MM.1S (cell line): ENCODE data around the gene NPIPB13.
"Not testable (repeated sequence)": the region's sequence is repeated elsewhere in the genome, so short reads cannot be mapped to it uniquely, and the experiment has no call there.

Source experiments
- DNase-seq: peaks from one replicate; pipeline ENCODE4 v3.0.0-alpha.2; 2015
- H2AFZ ChIP-seq: fragments of 300-600 bp; sonication (generic); 2 replicates; pipeline ENCODE4 v1.6.0; 2016; ENCODE audit warnings: antibody characterized with exemption, low read length
- H3F3A ChIP-seq: fragments of 300-600 bp; sonication (generic); 2 replicates; pipeline ENCODE4 v1.6.1; 2016; ENCODE audit warnings: mild to moderate bottlenecking, antibody characterized with exemption, low read length, moderate library complexity, mixed read lengths; ENCODE audit not compliant: insufficient read depth
- H3K27ac ChIP-seq: fragments of 300-600 bp; sonication (generic); 2 replicates; pipeline ENCODE4 v1.5.1; 2016; ENCODE audit warnings: mild to moderate bottlenecking, low read length
- H3K27me3 ChIP-seq: fragments of 300-600 bp; sonication (generic); replicated peaks from 2 replicates; pipeline ENCODE4 v1.6.0; 2016; ENCODE audit warnings: low read length; ENCODE audit not compliant: insufficient read depth
- H3K36me3 ChIP-seq: fragments of 300-600 bp; sonication (generic); replicated peaks from 2 replicates; pipeline ENCODE4 v1.6.1; 2016; ENCODE audit warnings: mild to moderate bottlenecking, low read length, mixed read lengths; ENCODE audit not compliant: insufficient read depth
- H3K4me1 ChIP-seq: fragments of 300-600 bp; sonication (generic); 2 replicates; pipeline ENCODE4 v1.6.1; 2016; ENCODE audit warnings: low read length, mixed read lengths
- H3K4me2 ChIP-seq: fragments of 300-600 bp; sonication (generic); 2 replicates; pipeline ENCODE4 v1.6.0; 2016; ENCODE audit warnings: low read depth, low read length
- H3K4me3 ChIP-seq: fragments of 300-600 bp; sonication (generic); 2 replicates; pipeline ENCODE4 v1.5.1; 2016; ENCODE audit warnings: low read length, mixed read lengths
- H3K79me2 ChIP-seq: fragments of 300-600 bp; sonication (generic); 2 replicates; pipeline ENCODE4 v1.6.1; 2016; ENCODE audit warnings: mixed run types, low read length, mixed read lengths
- H3K9ac ChIP-seq: fragments of 300-600 bp; sonication (generic); 2 replicates; pipeline ENCODE4 v1.6.1; 2016; ENCODE audit warnings: low read length, mixed read lengths
- H3K9me2 ChIP-seq: fragments of 300-600 bp; sonication (generic); replicated peaks from 2 replicates; pipeline ENCODE4 v1.6.1; 2016; ENCODE audit warnings: mild to moderate bottlenecking, low read length, mixed read lengths; ENCODE audit not compliant: insufficient read depth
- H3K9me3 ChIP-seq: fragments of 300-600 bp; sonication (generic); replicated peaks from 2 replicates; pipeline ENCODE4 v1.6.1; 2016; ENCODE audit warnings: mild to moderate bottlenecking, low read length, mixed read lengths; ENCODE audit not compliant: insufficient read depth
- H4K20me1 ChIP-seq: fragments of 300-600 bp; sonication (generic); 2 replicates; pipeline ENCODE4 v1.6.1; 2016; ENCODE audit warnings: mild to moderate bottlenecking, low read length, moderate library complexity, mixed read lengths; ENCODE audit not compliant: insufficient read depth

NPIPB13 gene

GRCh38 chr16:30205541-30206236 lies 42.6 kb downstream of the NPIPB13 start:
- not testable (repeated sequence) for H3K36me3 ChIP-seq, H3K27ac ChIP-seq, H3K4me1 ChIP-seq, H3K27me3 ChIP-seq, H3K9ac ChIP-seq, H3K9me3 ChIP-seq, H3K79me2 ChIP-seq, H4K20me1 ChIP-seq, H3K9me2 ChIP-seq, DNase-seq, H2AFZ ChIP-seq, H3F3A ChIP-seq
- peak overlapping the region; percentile 56 for H3K4me3 ChIP-seq
- H3K4me2 ChIP-seq = peak overlapping the region; percentile 55; the same call in 1 of the 2 replicates

GRCh38 chr16:30199608-30200343 lies 48.5 kb downstream of the NPIPB13 start:
- not testable (repeated sequence) for H3K4me2 ChIP-seq, H3K36me3 ChIP-seq, H3K27ac ChIP-seq, H3K4me3 ChIP-seq, H4K20me1 ChIP-seq, H3K27me3 ChIP-seq, H3K9me2 ChIP-seq, DNase-seq, H3K4me1 ChIP-seq, H3K9me3 ChIP-seq, H3F3A ChIP-seq, H3K79me2 ChIP-seq, H2AFZ ChIP-seq, H3K9ac ChIP-seq

- H3K36me3 ChIP-seq, H3K27ac ChIP-seq, H4K20me1 ChIP-seq, H3K9me2 ChIP-seq, H3K79me2 ChIP-seq, H3K4me1 ChIP-seq, H2AFZ ChIP-seq, H3K4me2 ChIP-seq, DNase-seq, H3K4me3 ChIP-seq, H3K9me3 ChIP-seq, H3K27me3 ChIP-seq, H3F3A ChIP-seq, H3K9ac ChIP-seq: not testable (repeated sequence)
Measured at GRCh38 chr16:30199049-30199448, 49.2 kb downstream of the NPIPB13 start, which contains the start of gene SULT1A3. Gene SULT1A3, plus strand, starts transcription at chr16:30199255. Its CDS starts 1,474 bp downstream, at chr16:30200729.
